HUDEP-2 (cell line): ENCODE measurements around the gene CDC27.
"Not testable (repeated sequence)": the region's sequence is repeated elsewhere in the genome, so short reads cannot be mapped to it uniquely, and the experiment has no call there.

Source experiments
- DNase-seq, 76 experiments: peaks; one replicate each; lab custom pipeline; 2025; ENCODE audit not compliant: unreplicated experiment in 76 of 76; lab: John Stamatoyannopoulos, UW

The CDC27 gene

DNA sequence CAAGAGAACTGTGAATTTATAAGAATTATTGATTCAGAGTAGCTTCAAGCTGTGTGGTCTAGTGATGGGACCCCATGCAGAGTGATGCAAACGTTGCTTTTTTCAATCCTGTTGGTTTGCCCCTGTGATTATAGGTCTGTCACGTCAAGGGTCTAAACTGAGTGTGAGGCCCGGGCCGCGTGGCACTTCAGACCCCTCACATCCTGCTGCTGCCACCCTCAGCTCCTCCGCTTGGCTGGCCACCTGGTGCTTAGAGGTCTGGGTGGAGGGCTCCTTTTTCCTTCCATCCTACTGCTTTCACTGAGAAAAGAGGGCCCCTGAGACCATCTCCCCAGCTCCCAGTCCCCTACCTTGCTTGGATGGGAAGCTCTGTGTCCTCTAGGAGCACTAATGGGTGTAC, 32.1 kb upstream of the CDC27 start:
- no peak for DNase-seq

DNA sequence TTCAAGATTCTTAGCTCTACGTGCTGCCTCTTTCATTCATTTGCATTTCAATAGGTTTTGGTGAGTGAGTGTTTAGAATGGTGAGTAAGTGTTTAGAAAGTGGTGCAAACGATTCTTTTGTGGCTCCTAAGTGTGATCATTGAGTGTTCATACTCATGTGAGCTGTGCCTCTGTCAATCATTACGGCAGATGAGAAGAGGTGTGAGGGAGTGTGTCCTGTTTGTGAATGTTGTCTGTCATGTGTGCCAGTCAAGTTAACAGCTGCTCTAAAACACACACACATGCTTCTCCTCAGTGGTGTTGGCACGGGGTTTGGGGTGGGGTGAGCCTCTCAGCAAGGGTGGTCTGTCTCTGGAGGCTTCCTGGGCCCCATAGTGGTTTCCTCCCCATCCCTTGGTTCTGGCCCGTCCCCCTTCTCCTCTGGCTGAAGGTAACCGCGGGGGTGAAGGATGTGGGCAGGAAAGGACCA, 31.5 kb upstream of the CDC27 start:
- DNase-seq = peak in 7 of 76 experiments; percentile 12 to 34 (median 23)

DNA sequence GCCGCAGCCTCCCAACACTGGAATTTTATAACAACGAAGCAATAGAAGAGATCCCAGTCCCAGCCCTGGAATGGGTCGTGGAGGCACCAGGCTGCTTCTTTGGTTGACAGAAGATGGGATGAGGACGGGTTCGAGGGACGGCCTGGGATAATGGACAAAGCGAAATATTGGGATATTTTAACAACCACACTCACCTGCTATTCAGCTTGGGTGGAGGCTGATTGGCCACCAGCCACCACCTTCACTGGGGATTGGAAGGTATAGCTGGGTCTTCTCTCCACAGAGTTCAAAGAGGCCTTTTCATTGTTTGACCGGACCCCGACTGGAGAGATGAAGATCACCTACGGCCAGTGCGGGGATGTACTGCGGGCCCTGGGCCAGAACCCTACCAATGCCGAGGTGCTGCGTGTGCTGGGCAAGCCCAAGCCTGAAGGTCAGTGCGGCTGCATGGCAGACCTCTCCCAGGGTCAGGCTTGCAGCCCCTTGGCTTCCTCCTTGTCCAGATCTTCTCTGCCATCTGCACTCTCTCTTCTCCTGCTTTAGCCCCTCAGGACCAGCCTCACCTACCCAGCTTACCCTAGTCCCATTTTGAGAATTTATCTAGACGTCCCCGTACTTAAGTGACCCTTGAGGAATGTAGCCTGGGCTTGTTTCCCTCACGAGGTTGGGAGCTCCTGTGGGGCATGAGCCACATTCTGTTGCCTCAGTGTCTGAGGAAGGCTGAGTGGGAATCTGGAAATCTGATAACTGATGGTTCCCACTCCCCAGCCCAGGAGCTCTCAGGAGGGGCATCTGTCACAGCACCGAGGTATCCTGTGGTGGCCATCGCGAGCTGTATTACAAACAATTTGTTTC, 30.8 kb upstream of the CDC27 start:
- peak in 3 of 76 experiments; percentile 22 to 46 (median 31) for DNase-seq

- DNase-seq = peak in 74 of 76 experiments; percentile 51 to 94 (median 82)
These were observed 29.9 kb upstream of the CDC27 start for GRCh38 chr17:47218896-47219430.

GRCh38 chr17:47217279-47217678, 28.2 kb upstream of the CDC27 start:
- DNase-seq = not testable (repeated sequence)

DNA sequence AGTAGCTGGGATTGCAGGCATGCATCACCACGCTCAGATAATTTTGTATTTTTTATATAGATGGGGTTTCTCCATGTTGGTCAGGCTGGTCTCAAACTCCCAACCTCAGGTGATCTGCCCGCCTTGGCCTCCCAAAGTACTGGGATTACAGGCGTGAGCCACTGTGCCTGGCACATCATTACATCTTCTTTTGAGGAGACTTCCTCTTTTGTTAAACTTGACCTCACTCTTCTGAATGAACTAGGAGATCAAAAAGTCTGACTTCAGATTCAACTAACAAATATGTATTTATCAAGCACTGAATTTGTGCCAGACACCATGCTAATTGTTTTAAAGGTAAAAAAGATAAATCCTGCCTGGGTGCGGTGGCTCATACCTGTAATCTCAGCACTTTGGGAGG, 27.7 kb upstream of the CDC27 start:
- not testable (repeated sequence) for DNase-seq

DNA sequence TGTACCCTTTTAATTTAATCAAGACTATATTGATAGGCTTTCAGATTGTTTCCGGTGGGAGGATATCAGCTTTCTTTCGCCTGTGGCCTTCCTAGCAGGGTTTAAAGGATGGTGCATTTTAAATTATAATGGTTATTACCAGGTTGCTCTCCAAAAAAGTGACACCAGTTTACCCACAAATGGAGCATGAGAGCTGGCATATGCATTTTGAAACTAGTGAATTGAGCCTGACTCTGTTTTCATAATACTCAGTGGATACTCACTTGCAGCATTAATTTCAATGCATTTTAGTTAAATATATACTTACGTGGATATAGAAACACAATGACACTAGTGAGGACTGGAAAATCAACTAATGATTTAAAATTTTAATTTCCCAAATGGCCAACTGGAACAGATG, 25.8 kb upstream of the CDC27 start:
- no peak for DNase-seq

- DNase-seq = peak in 2 of 76 experiments; percentile 6 to 14
These were observed 24.4 kb upstream of the CDC27 start for GRCh38 chr17:47213540-47213939.

- no peak for DNase-seq
These were observed 23.4 kb upstream of the CDC27 start for GRCh38 chr17:47212458-47212857.

DNA sequence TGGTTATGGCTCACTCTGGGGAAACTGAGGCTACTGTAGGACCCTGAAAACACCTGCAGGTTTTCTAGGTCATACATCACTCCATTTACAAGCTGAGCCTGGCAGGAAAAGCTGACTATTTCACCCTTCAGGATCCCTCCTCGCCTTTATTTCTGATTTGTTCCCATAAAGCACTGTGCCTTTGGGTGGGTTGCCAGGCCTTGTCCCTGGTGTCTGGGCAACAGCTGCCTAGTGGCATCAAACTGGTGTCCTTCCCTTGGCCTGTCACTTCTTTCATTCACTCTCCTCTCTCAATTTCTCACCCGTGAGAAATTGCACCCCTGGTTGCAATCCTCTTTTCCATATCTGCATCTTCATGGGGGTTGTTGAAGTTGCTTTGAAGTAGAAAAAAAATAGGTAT, 21.7 kb upstream of the CDC27 start:
- no peak for DNase-seq

DNA sequence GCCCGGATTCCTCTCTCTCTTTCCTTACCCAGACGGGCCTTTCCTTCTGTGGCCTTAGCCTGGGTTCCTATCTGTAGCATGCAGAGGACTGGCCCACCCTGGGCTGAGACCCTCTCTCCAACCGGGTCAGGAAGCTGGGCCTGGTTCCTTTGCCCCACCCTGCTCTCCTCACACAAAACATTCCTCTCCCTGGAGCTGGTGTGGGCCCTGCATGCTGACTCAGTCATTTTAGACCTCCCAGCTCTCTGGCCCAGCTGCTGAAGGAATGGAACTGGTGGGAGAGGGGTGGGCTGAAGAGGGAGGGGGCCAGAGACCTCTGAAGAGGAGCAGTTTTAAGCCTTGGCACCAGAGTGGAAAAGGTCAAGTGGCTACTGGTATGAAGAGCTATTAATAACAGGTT, 21.0 kb upstream of the CDC27 start:
- DNase-seq = no peak

DNA sequence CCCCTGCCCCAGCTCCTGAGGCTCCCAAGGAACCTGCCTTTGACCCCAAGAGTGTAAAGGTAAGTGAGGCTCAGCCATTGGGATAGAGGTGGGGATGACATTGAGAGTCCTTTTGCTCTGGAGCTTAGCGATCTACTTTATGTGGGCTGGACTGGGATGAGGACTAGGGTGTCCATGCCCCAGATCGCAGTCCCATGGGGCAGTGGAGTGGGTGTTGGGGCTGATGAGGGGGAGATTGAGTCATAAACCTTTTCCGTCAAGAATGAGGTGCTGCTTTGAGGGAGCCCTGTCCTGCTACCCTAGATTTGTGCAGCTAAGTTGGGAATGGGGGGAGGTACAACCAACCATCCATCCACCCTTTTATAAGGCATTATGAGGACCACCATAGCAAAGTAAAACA, 20.4 kb upstream of the CDC27 start:
- no peak for DNase-seq

DNA sequence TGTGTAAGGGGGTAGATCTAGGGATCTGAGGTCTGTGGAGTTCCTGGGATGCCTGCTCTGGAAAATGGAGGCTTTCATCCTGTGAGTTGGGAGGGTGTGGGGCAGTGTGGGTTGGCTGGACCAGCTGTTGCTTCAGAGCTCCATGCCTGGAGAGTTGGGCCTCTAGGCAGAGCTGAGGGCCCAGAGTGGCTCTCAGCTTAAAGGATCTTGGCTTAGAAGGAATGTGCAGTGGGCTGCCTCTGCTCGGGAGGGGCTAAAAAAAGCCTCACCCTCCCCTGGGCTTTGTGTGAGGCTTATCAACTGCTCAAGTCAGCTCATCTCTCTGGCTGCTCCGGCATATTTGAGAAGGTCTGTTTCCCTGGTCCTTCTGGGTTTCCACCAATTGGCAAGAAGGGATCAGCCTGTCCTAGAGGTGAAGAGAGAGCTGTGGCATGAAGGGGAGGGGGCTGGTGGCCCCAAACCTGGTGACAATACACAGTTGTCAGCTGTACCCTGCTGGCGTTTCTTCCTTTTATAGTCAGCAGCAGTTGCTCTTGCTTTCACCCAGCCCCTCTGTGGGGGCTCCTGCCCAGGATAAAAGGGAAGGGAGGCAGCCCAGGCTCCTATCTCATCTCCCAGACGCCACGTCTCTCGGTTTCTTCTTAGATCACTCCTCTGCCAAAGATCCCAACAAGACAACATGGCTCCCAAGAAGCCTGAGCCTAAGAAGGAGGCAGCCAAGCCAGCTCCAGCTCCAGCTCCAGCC, 19.8 kb upstream of the CDC27 start, which contains the start of gene MYL4:
TSS of gene MYL4 (plus strand) at position 605 of the 745 bp plus-strand sequence. CDS start at position 680, 75 bp downstream.
- DNase-seq = peak in 32 of 76 experiments; percentile 5 to 63 (median 40)

GRCh38 chr17:47207143-47208067, 18.3 kb upstream of the CDC27 start:
- DNase-seq = no peak

DNA sequence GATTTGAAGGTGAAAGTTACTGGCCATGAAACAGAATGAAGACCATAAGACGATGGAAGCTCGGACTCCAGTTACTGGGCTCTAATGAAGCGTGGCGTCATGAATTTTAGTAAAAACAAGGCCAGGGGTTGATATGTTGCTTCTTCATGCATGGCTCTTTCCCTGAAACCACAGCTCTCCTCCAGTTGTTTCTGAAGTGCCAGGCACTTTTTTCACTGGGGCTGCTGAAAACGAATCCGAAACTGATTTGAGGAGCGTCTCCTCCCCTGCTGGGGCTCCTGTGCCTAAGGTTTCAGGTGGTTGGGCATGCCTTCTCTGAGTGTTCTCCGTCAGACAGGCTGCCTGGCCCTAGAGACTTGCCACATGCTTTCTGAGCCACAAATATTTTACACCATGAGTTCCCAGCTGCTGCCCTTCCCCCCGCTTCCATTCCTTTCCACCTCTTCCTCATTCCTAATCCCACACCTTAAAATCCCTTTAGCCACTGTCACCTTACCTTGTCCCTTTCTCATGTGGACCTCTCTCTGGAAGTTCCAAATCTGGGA, 16.4 kb upstream of the CDC27 start:
- DNase-seq = no peak

- no peak for DNase-seq
These were observed 15.8 kb upstream of the CDC27 start for GRCh38 chr17:47204722-47205418.

- DNase-seq = no peak
These were observed 15.1 kb upstream of the CDC27 start for GRCh38 chr17:47203984-47204721.

DNA sequence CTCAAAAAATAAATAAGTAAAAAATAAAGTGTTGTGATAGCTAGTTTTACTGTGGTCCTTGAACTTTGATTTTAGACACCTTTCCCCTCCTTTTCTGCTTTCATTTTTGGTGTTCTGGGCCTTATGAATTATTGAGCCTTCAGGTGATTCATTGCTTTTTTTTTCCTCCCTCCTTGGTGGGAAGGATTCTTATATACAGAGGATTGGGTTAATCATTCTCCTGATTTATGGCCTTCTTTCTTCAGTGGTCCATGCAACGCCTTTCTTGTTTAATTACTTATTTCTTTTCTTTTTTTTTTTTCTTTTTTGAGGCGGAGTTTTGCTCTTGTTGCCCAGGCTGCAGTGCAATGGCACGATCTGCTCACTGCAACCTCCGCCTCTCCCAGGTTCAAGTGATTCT, 12.1 kb upstream of the CDC27 start:
- DNase-seq = no peak

DNA sequence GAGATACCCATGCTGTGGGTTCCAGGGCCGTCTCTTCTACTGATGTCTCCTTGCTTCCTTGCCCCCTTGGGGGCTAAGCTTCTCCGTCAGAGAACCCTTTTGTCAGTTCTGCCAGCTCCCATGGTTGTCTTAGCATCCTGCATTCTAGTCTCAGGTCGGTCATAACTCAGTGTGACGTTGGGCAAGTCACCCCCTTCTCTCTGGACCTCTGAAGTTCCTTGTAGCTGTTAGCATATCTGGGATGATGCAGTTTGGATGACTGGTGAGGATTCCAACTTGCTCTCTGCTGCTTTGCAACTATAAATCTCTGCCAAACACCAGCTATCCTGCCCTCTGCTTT, 11.2 kb upstream of the CDC27 start:
- DNase-seq = no peak
